Parathyroid adenoma (tissue), 2 donors: ENCODE data around the gene RFTN1.

Experiments used
- H2AFZ ChIP-seq: fragments of 300-600 bp; sonication (generic); one replicate; pipeline ENCODE4 v1.7.0; 2017; ENCODE audit warnings: antibody characterized with exemption, mild to moderate bottlenecking
- H3K27ac ChIP-seq: fragments of 300-600 bp; sonication (generic); one replicate; pipeline ENCODE4 v1.7.0; 2017
- H3K27me3 ChIP-seq: fragments of 300-600 bp; sonication (generic); one replicate; pipeline ENCODE4 v1.7.0; 2017; ENCODE audit warnings: low read length; ENCODE audit not compliant: control insufficient read depth, insufficient read depth
- H3K36me3 ChIP-seq: fragments of 300-600 bp; sonication (generic); one replicate; pipeline ENCODE4 v1.7.0; 2017; ENCODE audit warnings: low read length; ENCODE audit not compliant: control insufficient read depth, insufficient read depth
- H3K4me1 ChIP-seq: fragments of 300-600 bp; sonication (generic); one replicate; pipeline ENCODE4 v1.7.0; 2017; ENCODE audit warnings: control low read depth
- H3K4me2 ChIP-seq: fragments of 300-600 bp; sonication (generic); one replicate; pipeline ENCODE4 v1.7.0; 2017; ENCODE audit warnings: low read length
- H3K4me3 ChIP-seq: fragments of 300-600 bp; sonication (generic); one replicate; pipeline ENCODE4 v1.7.0; 2017; ENCODE audit warnings: low read depth, low read length
- H3K79me2 ChIP-seq: fragments of 300-600 bp; sonication (generic); one replicate; pipeline ENCODE4 v1.7.0; 2017; ENCODE audit warnings: control low read depth
- H3K9ac ChIP-seq: fragments of 300-600 bp; sonication (generic); one replicate; pipeline ENCODE4 v1.7.0; 2017; ENCODE audit warnings: mild to moderate bottlenecking
- H3K9me3 ChIP-seq: fragments of 300-600 bp; sonication (generic); one replicate; pipeline ENCODE4 v1.7.0; 2017; ENCODE audit warnings: low read length; ENCODE audit not compliant: control insufficient read depth
- CTCF ChIP-seq: fragments of 300-600 bp; sonication (generic); IDR thresholded peaks from one replicate; pipeline ENCODE4 v1.7.0; 2017; ENCODE audit warnings: antibody characterized with exemption, mild to moderate bottlenecking
- donor health status: primary hyperparathyroidism.

RFTN1 gene

GRCh38 chr3:16355828-16356227 is 157.7 kb downstream of the RFTN1 start:
- Histone ChIP-seq H3K4me1 (no peaks in the 10 kb centered on the region), H3K4me3 (no peak overlapping the region), H3K36me3 (no peaks in the 10 kb centered on the region)

GRCh38 chr3:16354291-16354690 is 159.2 kb downstream of the RFTN1 start:
- Histone ChIP-seq H3K4me3 (no peak overlapping the region), H3K9me3 (no peaks in the 10 kb centered on the region), H2AFZ (no peak overlapping the region), H3K4me2 (no peak overlapping the region), H3K36me3 (no peaks in the 10 kb centered on the region), H3K27me3 (no peaks in the 10 kb centered on the region), H3K27ac (no peak overlapping the region), H3K9ac (no peak overlapping the region), H3K4me1 (no peaks in the 10 kb centered on the region), H3K79me2 (no peaks in the 10 kb centered on the region)
- TF ChIP-seq CTCF: no peak

More at GRCh38 chr3:16355828-16356227, 157.7 kb downstream of the RFTN1 start:
- no peaks in the 10 kb centered on the region for H3K27me3 ChIP-seq
- H3K27ac ChIP-seq: no peak overlapping the region
- H3K9ac ChIP-seq: no peak overlapping the region
- no peak overlapping the region for H3K4me2 ChIP-seq
- no peak for TF ChIP-seq CTCF
- no peak overlapping the region for H2AFZ ChIP-seq
- no peaks in the 10 kb centered on the region for H3K9me3 ChIP-seq
- H3K79me2 ChIP-seq: no peaks in the 10 kb centered on the region

GRCh38 chr3:16352428-16352827 is 161.1 kb downstream of the RFTN1 start:
- Histone ChIP-seq H2AFZ (no peak overlapping the region), H3K27me3 (no peaks in the 10 kb centered on the region), H3K27ac (no peak overlapping the region), H3K9ac (no peak overlapping the region), H3K79me2 (no peaks in the 10 kb centered on the region), H3K36me3 (no peaks in the 10 kb centered on the region), H3K4me1 (no peaks in the 10 kb centered on the region), H3K9me3 (no peaks in the 10 kb centered on the region), H3K4me3 (no peak overlapping the region), H3K4me2 (no peak overlapping the region)
- no peak for TF ChIP-seq CTCF

- Histone ChIP-seq H3K27me3 (no peaks in the 10 kb centered on the region), H3K9me3 (no peaks in the 10 kb centered on the region), H2AFZ (no peak overlapping the region), H3K27ac (no peak overlapping the region), H3K36me3 (no peaks in the 10 kb centered on the region), H3K4me1 (no peaks in the 10 kb centered on the region), H3K4me2 (no peak overlapping the region), H3K4me3 (no peak overlapping the region), H3K9ac (no peak overlapping the region), H3K79me2 (no peaks in the 10 kb centered on the region)
- no peak for TF ChIP-seq CTCF
Observed at GRCh38 chr3:16350597-16351318, 162.7 kb downstream of the RFTN1 start.

- TF ChIP-seq CTCF: no peak
- H3K79me2 ChIP-seq: no peaks in the 10 kb centered on the region
- H3K27ac ChIP-seq: no peak overlapping the region
- H3K36me3 ChIP-seq: no peaks in the 10 kb centered on the region
- H3K9ac ChIP-seq: no peak overlapping the region
- no peaks in the 10 kb centered on the region for H3K27me3 ChIP-seq
- no peaks in the 10 kb centered on the region for H3K9me3 ChIP-seq
- no peak overlapping the region for H3K4me2 ChIP-seq
- no peak overlapping the region for H2AFZ ChIP-seq
- no peaks in the 10 kb centered on the region for H3K4me1 ChIP-seq
- H3K4me3 ChIP-seq: no peak overlapping the region
Observed at GRCh38 chr3:16349986-16350596, 163.4 kb downstream of the RFTN1 start.
